HG02870 (cell line): ENCODE results near the gene HMGCS2.
"Not testable (repeated sequence)": the region's sequence is repeated elsewhere in the genome, so short reads cannot be mapped to it uniquely, and the experiment has no call there.

Source experiments
- ATAC-seq: cut with Tn5 transposase; IDR thresholded peaks from one replicate; pipeline ENCODE4 v1.9.1; 2021; ENCODE audit warnings: mild to moderate bottlenecking, moderate library complexity; ENCODE audit not compliant: unreplicated experiment

Gene HMGCS2

GRCh38 chr1:119790451-119791198 lies 21.9 kb upstream of the HMGCS2 start:
- ATAC-seq, result no peak

GRCh38 chr1:119787776-119788175 lies 19.1 kb upstream of the HMGCS2 start:
- ATAC-seq, result no peak

- ATAC-seq, result not testable (repeated sequence)
These were observed 17.9 kb upstream of the HMGCS2 start for GRCh38 chr1:119786473-119787050.

GRCh38 chr1:119786046-119786445 lies 17.3 kb upstream of the HMGCS2 start:
- not testable (repeated sequence) for ATAC-seq

GRCh38 chr1:119784191-119784781 lies 15.6 kb upstream of the HMGCS2 start:
- no peak for ATAC-seq

- no peak for ATAC-seq
These were observed 14.9 kb upstream of the HMGCS2 start for GRCh38 chr1:119783354-119784185.

GRCh38 chr1:119782631-119783325 lies 14.1 kb upstream of the HMGCS2 start:
- no peak for ATAC-seq

- ATAC-seq, result no peak
These were observed 12.9 kb upstream of the HMGCS2 start for GRCh38 chr1:119781434-119782210.

- no peak for ATAC-seq
These were observed 11.2 kb upstream of the HMGCS2 start for GRCh38 chr1:119779869-119780356.

- ATAC-seq, result no peak
These were observed 10.3 kb upstream of the HMGCS2 start for GRCh38 chr1:119778886-119779560.

- ATAC-seq, result no peak
These were observed 9.7 kb upstream of the HMGCS2 start for GRCh38 chr1:119778359-119778758.

GRCh38 chr1:119774746-119775490 lies 6.2 kb upstream of the HMGCS2 start:
- ATAC-seq, result no peak

- no peak for ATAC-seq
These were observed 5.1 kb upstream of the HMGCS2 start for GRCh38 chr1:119773711-119774241.

GRCh38 chr1:119772298-119772697 lies 3.6 kb upstream of the HMGCS2 start:
- no peak for ATAC-seq

- no peak for ATAC-seq
These were observed 3.1 kb upstream of the HMGCS2 start for GRCh38 chr1:119771770-119772169.

GRCh38 chr1:119771016-119771415 lies 2.3 kb upstream of the HMGCS2 start:
- no peak for ATAC-seq

GRCh38 chr1:119767486-119767885 lies 1.2 kb downstream of the HMGCS2 start:
- ATAC-seq, result no peak

GRCh38 chr1:119766374-119766794 lies 2.3 kb downstream of the HMGCS2 start:
- ATAC-seq, result no peak
